HuH-7.5 (cell line): ENCODE measurements around the gene ESYT1.

Experiments used
- DNase-seq: peaks from one replicate; pipeline ENCODE4 v3.0.0; 2011; ENCODE audit warnings: low spot score

The ESYT1 gene

GRCh38 chr12:56188778-56189098, 60.7 kb downstream of the ESYT1 start:
- DNase-seq: peak; percentile 29

- peak; percentile 80 for DNase-seq
Measured at GRCh38 chr12:56189099-56189917, 61.2 kb downstream of the ESYT1 start, which contains the start of gene SMARCC2. Gene SMARCC2, minus strand, starts transcription at chr12:56189483. Its CDS starts 22 bp downstream, at chr12:56189461.

GRCh38 chr12:56189918-56190694, 62.0 kb downstream of the ESYT1 start:
- DNase-seq: peak; percentile 79

GRCh38 chr12:56190695-56191155, 62.7 kb downstream of the ESYT1 start:
- DNase-seq: no peak

GRCh38 chr12:56192582-56192981, 64.5 kb downstream of the ESYT1 start:
- no peak for DNase-seq

GRCh38 chr12:56193025-56193578, 65.0 kb downstream of the ESYT1 start:
- peak; percentile 66 for DNase-seq
